H1 (cell line): ENCODE results near the gene PLEKHM1. TPM values are rescaled to one million over a fixed set of nuclear protein-coding genes. Genes with fewer than 3 reads are reported as not detected.

Source experiments
- CTCF ChIA-PET: fragments of 300-600 bp; sonication (Branson Sonifier 250); formaldehyde crosslinking; loops from one replicate; lab custom pipeline; 2021; ENCODE audit not compliant: partially characterized antibody; lab: Charles Lee
- POLR2A ChIA-PET: fragments of 300-600 bp; sonication (Branson Sonifier 250); formaldehyde crosslinking; loops from one replicate; lab custom pipeline; 2021; ENCODE audit warnings: inconsistent platforms; ENCODE audit not compliant: partially characterized antibody; lab: Charles Lee
- DNase-seq, 2 experiments: peaks; one replicate each; pipeline versions ENCODE4 v3.0.0 to v3.0.0-alpha.2; 2010 to 2022; ENCODE audit warnings: low spot score in 2 of 2, low read depth in 1 of 2, mixed read lengths in 1 of 2
- FAIRE-seq: peaks from 2 replicates; lab custom pipeline; 2011; peaks lifted over from hg19 to GRCh38; lab: Jason Lieb, UNC
- H2AFZ ChIP-seq: 2 replicates; pipeline ENCODE4 v1.8.1; 2012; ENCODE audit warnings: low read length, inconsistent platforms
- H2AK5ac ChIP-seq: 2 replicates; pipeline ENCODE4 v1.6.1; 2013; ENCODE audit warnings: low read depth, low read length
- H2BK120ac ChIP-seq: replicated peaks from 2 replicates; pipeline ENCODE3; 2013; ENCODE audit warnings: low read depth, low read length, inconsistent platforms
- H2BK12ac ChIP-seq: 2 replicates; pipeline ENCODE4 v1.6.1; 2013; ENCODE audit warnings: low read depth, low read length
- H2BK15ac ChIP-seq: 2 replicates; pipeline ENCODE4 v1.6.1; 2013; ENCODE audit warnings: low read length
- H2BK20ac ChIP-seq: 2 replicates; pipeline ENCODE4 v1.6.1; 2013; ENCODE audit warnings: low read length
- H2BK5ac ChIP-seq: 2 replicates; pipeline ENCODE4 v1.6.1; 2013; ENCODE audit warnings: low read depth, low read length
- H3K14ac ChIP-seq: 2 replicates; pipeline ENCODE4 v1.6.1; 2013; ENCODE audit warnings: inconsistent platforms; ENCODE audit not compliant: insufficient read length
- H3K18ac ChIP-seq: 2 replicates; pipeline ENCODE4 v1.6.1; 2013; ENCODE audit warnings: low read length; ENCODE audit errors: extremely low read depth
- H3K23ac ChIP-seq: 2 replicates; pipeline ENCODE4 v1.6.1; 2013; ENCODE audit warnings: inconsistent platforms; ENCODE audit not compliant: insufficient read length
- H3K23me2 ChIP-seq: 2 replicates; pipeline ENCODE4 v1.6.1; 2013; ENCODE audit warnings: low read depth, low read length
- H3K27ac ChIP-seq: 2 replicates; pipeline ENCODE4 v1.6.1; 2011; ENCODE audit warnings: low read depth, low read length, inconsistent platforms
- H3K27me3 ChIP-seq, 4 experiments: replicated peaks in 1 of 4; 1 replicate in 1 of 4; 2 replicates in 3 of 4; pipeline versions ENCODE4 v1.6.1 to v1.8.1; 2011 to 2013; ENCODE audit warnings: low read length in 3 of 4, mild to moderate bottlenecking in 3 of 4, inconsistent platforms in 2 of 4, mixed read lengths in 2 of 4, moderate library complexity in 1 of 4; ENCODE audit not compliant: control insufficient read depth in 3 of 4, insufficient read depth in 3 of 4; ENCODE audit errors: extremely low read depth in 1 of 4
- H3K36me3 ChIP-seq, 4 experiments: 2 replicates each; pipeline versions ENCODE4 v1.6.1 to v1.8.1; 2011 to 2013; ENCODE audit warnings: mild to moderate bottlenecking in 4 of 4, low read length in 3 of 4, moderate library complexity in 2 of 4, control low read depth in 1 of 4, inconsistent platforms in 1 of 4; ENCODE audit not compliant: insufficient read depth in 4 of 4, control insufficient read depth in 2 of 4
- H3K4ac ChIP-seq: replicated peaks from 2 replicates; pipeline ENCODE3; 2013; ENCODE audit warnings: low read length, low read depth, mixed read lengths, inconsistent platforms; ENCODE audit not compliant: insufficient read length
- H3K4me1 ChIP-seq, 4 experiments: replicated peaks in 1 of 4; 1 replicate in 1 of 4; 2 replicates in 3 of 4; pipeline versions ENCODE4 v1.6.1 to v1.8.1; 2011 to 2013; ENCODE audit warnings: low read length in 3 of 4, inconsistent platforms in 2 of 4, mixed read lengths in 1 of 4; ENCODE audit not compliant: insufficient read depth in 4 of 4, control insufficient read depth in 3 of 4
- H3K4me2 ChIP-seq, 2 experiments: 2 replicates each; pipeline versions ENCODE4 v1.6.1 to v1.8.1; 2011 to 2013; ENCODE audit warnings: low read depth in 2 of 2, low read length in 2 of 2, control low read depth in 1 of 2, inconsistent platforms in 1 of 2, mild to moderate bottlenecking in 1 of 2; ENCODE audit not compliant: insufficient read depth in 1 of 2
- H3K4me3 ChIP-seq, 4 experiments: fragments of 200-600, 300-600 bp in 1 of 4; sonication (generic), shearing (Covaris generic), sonication (Bioruptor Twin) in 1 of 4; 2 replicates each; pipeline versions ENCODE4 v1.5.1 to v1.8.1; 2011 to 2016; ENCODE audit warnings: low read length in 4 of 4, low read depth in 3 of 4, control low read depth in 2 of 4, inconsistent platforms in 2 of 4, mild to moderate bottlenecking in 2 of 4, mixed read lengths in 1 of 4, moderate library complexity in 1 of 4; ENCODE audit not compliant: insufficient read depth in 2 of 4; ENCODE audit errors: extremely low read depth in 1 of 4
- H3K56ac ChIP-seq: replicated peaks from 2 replicates; pipeline ENCODE3; 2013; ENCODE audit warnings: low read depth, mild to moderate bottlenecking, mixed read lengths, low read length, inconsistent platforms; ENCODE audit not compliant: insufficient read length
- H3K79me1 ChIP-seq: 2 replicates; pipeline ENCODE4 v1.6.1; 2013; ENCODE audit warnings: low read depth, low read length, control low read depth
- H3K79me2 ChIP-seq, 2 experiments: 2 replicates each; pipeline versions ENCODE4 v1.6.1 to v1.8.1; 2012 to 2013; ENCODE audit warnings: low read length in 2 of 2, mild to moderate bottlenecking in 2 of 2, inconsistent platforms in 1 of 2; ENCODE audit not compliant: insufficient read depth in 2 of 2, control insufficient read depth in 1 of 2
- H3K9ac ChIP-seq, 4 experiments: replicated peaks in 1 of 4; 1 replicate in 1 of 4; 2 replicates in 3 of 4; pipeline versions ENCODE4 v1.6.1 to v1.8.1; 2011 to 2013; ENCODE audit warnings: low read depth in 3 of 4, low read length in 3 of 4, control low read depth in 2 of 4, mild to moderate bottlenecking in 2 of 4, moderate library complexity in 2 of 4, inconsistent platforms in 1 of 4; ENCODE audit errors: extremely low read depth in 1 of 4
- H3K9me3 ChIP-seq, 2 experiments: 2 replicates each; pipeline versions ENCODE4 v1.6.1 to v1.8.1; 2012 to 2013; ENCODE audit warnings: mild to moderate bottlenecking in 2 of 2, moderate library complexity in 2 of 2, control low read depth in 1 of 2, inconsistent platforms in 1 of 2, low read depth in 1 of 2, low read length in 1 of 2, mixed read lengths in 1 of 2; ENCODE audit not compliant: insufficient read depth in 2 of 2
- H4K20me1 ChIP-seq, 2 experiments: replicated peaks in 1 of 2; 2 replicates each; pipeline versions ENCODE3 to v1.8.1; 2011 to 2013; ENCODE audit warnings: inconsistent platforms in 2 of 2, low read length in 2 of 2, mild to moderate bottlenecking in 1 of 2; ENCODE audit not compliant: insufficient read depth in 2 of 2, control insufficient read depth in 1 of 2
- H4K5ac ChIP-seq: 2 replicates; pipeline ENCODE4 v1.6.1; 2013; ENCODE audit warnings: low read length, low read depth, mixed read lengths, inconsistent platforms; ENCODE audit not compliant: insufficient read length
- H4K8ac ChIP-seq: 2 replicates; pipeline ENCODE4 v1.8.0; 2013; ENCODE audit warnings: mild to moderate bottlenecking, moderate library complexity, low read length, inconsistent platforms; ENCODE audit not compliant: insufficient read depth; ENCODE audit errors: extremely low read depth
- H4K91ac ChIP-seq: replicated peaks from 2 replicates; pipeline ENCODE3; 2013; ENCODE audit warnings: low read length, mixed read lengths, inconsistent platforms; ENCODE audit not compliant: insufficient read length
- MAFK ChIP-seq: IDR thresholded peaks from 2 replicates; pipeline ENCODE4 v1.6.1; 2012; ENCODE audit warnings: low read depth, mild to moderate bottlenecking, improper control_type of control experiment, low read length
- RFX5 ChIP-seq: IDR thresholded peaks from 2 replicates; pipeline ENCODE4 v1.6.1; 2011; ENCODE audit warnings: low read depth, low read length, improper control_type of control experiment, borderline replicate concordance
- TBP ChIP-seq: IDR thresholded peaks from 2 replicates; pipeline ENCODE4 v1.6.1; 2011; ENCODE audit warnings: low read depth, low read length, improper control_type of control experiment
- WGBS, 2 experiments: shearing (Covaris generic) in 1 of 2; methylation state at CpG; one replicate each; pipeline versions ENCODE4 v1.1.6 to v1.1.7; 2013 to 2015; ENCODE audit warnings: low lambda C conversion rate in 2 of 2, mixed read lengths in 2 of 2, inconsistent platforms in 1 of 2, low coverage in 1 of 2, missing lambda C conversion rate in 1 of 2; ENCODE audit not compliant: insufficient replicate concordance in 2 of 2, insufficient coverage in 1 of 2, insufficient read length in 1 of 2; ENCODE audit errors: extremely low coverage in 1 of 2, missing lambda C conversion rate in 1 of 2; 5-methylcytosine and 5-hydroxymethylcytosine counted together
- polyA plus RNA-seq, 7 experiments: library from polyadenylated mRNA; depleted of rRNA in 3 of 7; stranded (reverse) in 5 of 7; unstranded in 2 of 7; fragments of >200 nt in 5 of 7; fragments of 200-250 nt in 2 of 7; gene quantifications; 1 replicate in 5 of 7; 2 replicates in 1 of 7; 4 replicates in 1 of 7; pipeline versions ENCODE4 v1.2.1 to v1.2.3, GENCODE V29; 2011 to 2013; ENCODE audit warnings: missing spikeins in 2 of 7, mixed read lengths in 2 of 7
- total RNA-seq: library from RNA; stranded (reverse); fragmentation: NEBNext Ultra II Directional; extraction: Animal tissue kit (Norgen Biotek cat#: 25700); gene quantifications from 2 replicates; pipeline ENCODE4 v1.2.1, GENCODE V29; 2021

The PLEKHM1 gene
- total and polyA plus RNA-seq, 2 of the 8 experiments (the other 6 are each of a cell fraction or from before 2014, with no cell fraction given) = 7.6 to 17.9 TPM

- POLR2A ChIA-PET = interaction anchor here (1.0 to 4.7 kb wide), 7 partner anchors 23 to 134 kb away, joined by 3 to 25 read pairs (median 3); partner anchors contain the start of gene MAP3K14
Measured at GRCh38 chr17:45394564-45394912, 96.0 kb downstream of the PLEKHM1 start.

More at GRCh38 chr17:45394564-45394912, 96.0 kb downstream of the PLEKHM1 start:
- Histone ChIP-seq H3K23ac (no peak overlapping the region), H3K4me3 (no peak overlapping the region), H2AK5ac (0 out of 2 replicates have a peak overlapping the region, but pooled peaks have one; percentile 30), H3K79me2 (no peaks in the 10 kb centered on the region), H3K4me1 (peaks cover 0 to 5% (median 4%) of the 10 kb centered on the region in 4 experiments; a peak in 5 of 7 replicates), H3K27ac (no peak overlapping the region), H3K79me1 (no peaks in the 10 kb centered on the region), H3K56ac (no peak overlapping the region), H2BK15ac (peak overlapping the region; percentile 92; the same call in 1 of the 2 replicates), H3K14ac (no peak overlapping the region), H4K5ac (peak overlapping the region; percentile 90), H3K9me3 (peaks cover 0 to 4% of the 10 kb centered on the region in 2 experiments; a peak in 1 of 4 replicates), H4K91ac (peak overlapping the region; percentile 82), H4K20me1 (no peaks in the 10 kb centered on the region), H2BK120ac (no peak overlapping the region), H2BK20ac (0 out of 2 replicates have a peak overlapping the region, but pooled peaks have one; percentile 0), H3K4ac (peak overlapping the region; percentile 83), H3K36me3 (peaks cover 0 to 7% (median 0%) of the 10 kb centered on the region in 4 experiments; a peak in 1 of 8 replicates), H3K4me2 (peak overlapping the region in 1 of 2 experiments; percentile 53; a peak in 1 of 4 replicates), H2AFZ (no peak overlapping the region), H2BK12ac (peak overlapping the region; percentile 97; the same call in 1 of the 2 replicates), H4K8ac (no peak overlapping the region; the same call in 1 of the 2 replicates), H3K27me3 (peaks cover 0 to 2% (median 0%) of the 10 kb centered on the region in 4 experiments; a peak in 2 of 7 replicates), H2BK5ac (peak overlapping the region; percentile 23; the same call in 1 of the 2 replicates), H3K18ac (peak overlapping the region; percentile 92; the same call in 1 of the 2 replicates), H3K9ac (no peak overlapping the region), H3K23me2 (no peaks in the 10 kb centered on the region; the same call in 1 of the 2 replicates)
- FAIRE-seq = no peak
- WGBS, 2 experiments = 94% methylated on average over 4 of the region's 4 CpGs; no CpG with 5 or more reads in 1 of the 2 experiments
- CTCF ChIA-PET = interaction anchor here (0.8 to 21.9 kb wide), 20 partner anchors 9 to 259 kb away, joined by 3 to 579 read pairs (median 6); partner anchors contain the start of genes ACBD4, ARHGAP27 and SPATA32
- TF ChIP-seq MAFK (no peak), RFX5 (no peak), TBP (no peak)
- DNase-seq = no peak
